NCI-H446 treated with DMSO at 0.1 percent for 48 hours (cell line): ENCODE measurements around the gene DNAJA1.
"Not testable (repeated sequence)": the region's sequence is repeated elsewhere in the genome, so short reads cannot be mapped to it uniquely, and the experiment has no call there.

ENCODE experiments used
- DNase-seq: peaks from one replicate; lab custom pipeline; 2025; lab: John Stamatoyannopoulos, UW

Gene DNAJA1

GRCh38 chr9:33082128-33082527, 57.1 kb downstream of the DNAJA1 start:
- DNase-seq: no peak

- DNase-seq: no peak
Measured at GRCh38 chr9:33082538-33083326, 57.7 kb downstream of the DNAJA1 start.

GRCh38 chr9:33085672-33086071, 60.6 kb downstream of the DNAJA1 start:
- DNase-seq: not testable (repeated sequence)
